Stimulated activated CD8-positive, alpha-beta memory T cell treated with anti-CD3 and anti-CD28 coated beads, Interleukin-7, amount 100 ng/mL, for 48 hours (primary cell): ENCODE measurements around the gene CFDP1.

Experiments used
- DNase-seq, 2 donors: peaks; one replicate each; pipeline ENCODE4 v3.0.0-alpha.2; 2020; ENCODE audit warnings: low read depth in 1 of 2; ENCODE audit errors: extremely low read depth in 1 of 2

CFDP1 gene

DNA sequence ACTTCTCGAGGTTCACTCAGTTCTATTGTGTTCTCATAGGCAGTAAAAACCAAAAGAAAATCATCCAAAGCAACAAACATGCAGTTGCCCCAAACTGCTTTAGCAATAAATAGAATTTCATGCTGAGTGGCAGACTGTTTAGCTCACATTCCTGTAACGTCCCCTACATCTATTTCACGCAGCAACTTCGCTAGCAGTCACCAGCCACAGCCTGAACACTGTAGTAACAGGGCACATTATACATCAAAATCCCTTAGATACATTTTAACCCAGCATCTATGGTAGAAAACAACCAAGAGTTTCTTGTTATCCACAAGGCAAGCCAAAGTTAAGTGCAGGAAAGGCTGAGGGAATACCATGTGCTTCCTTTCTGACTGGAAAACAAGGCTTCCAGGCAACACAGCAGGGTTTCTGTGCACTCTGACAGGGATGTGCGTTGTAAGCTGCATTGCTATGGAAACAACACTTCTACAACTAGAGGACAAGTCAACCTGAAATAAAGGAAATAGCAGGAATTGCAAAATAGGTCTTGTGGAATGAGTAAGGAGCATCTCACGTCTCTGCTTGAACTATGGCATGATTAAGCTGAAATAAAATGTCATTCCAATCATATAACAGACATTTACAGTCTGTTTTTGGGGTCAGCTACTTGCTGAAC lies 55.4 kb downstream of the CFDP1 start:
- DNase-seq, result no peak

DNA sequence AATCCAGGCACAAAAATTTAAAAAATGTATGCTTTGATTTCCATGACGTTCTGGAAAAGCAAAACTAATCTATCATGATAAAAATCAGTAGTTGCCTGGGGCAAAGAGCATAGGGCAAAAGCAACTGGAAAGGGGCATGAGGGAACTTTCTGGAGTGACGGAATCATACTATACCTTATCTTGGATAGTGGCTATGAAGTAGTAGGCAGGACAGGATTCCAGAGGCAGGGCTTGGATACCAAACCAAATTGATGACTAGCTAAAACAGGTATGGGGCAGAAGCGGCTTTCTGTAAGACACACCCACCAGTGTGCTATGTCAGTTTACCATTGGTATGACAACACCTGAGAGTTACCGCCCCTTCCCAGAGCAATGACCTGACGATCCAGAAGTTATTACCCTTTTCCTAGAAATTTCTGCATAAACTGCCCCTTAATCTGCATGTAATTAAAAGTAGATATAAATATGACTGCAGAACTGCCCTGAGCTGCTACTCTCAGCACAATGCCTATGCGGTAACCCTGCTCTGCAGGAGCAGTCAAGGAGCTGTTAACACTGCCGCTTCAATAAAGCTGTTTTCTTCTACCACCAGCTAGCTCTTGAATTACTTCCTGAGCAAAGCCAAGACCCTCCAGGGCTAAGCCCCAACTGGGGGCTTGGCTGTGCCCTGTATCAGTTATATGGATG lies 56.7 kb downstream of the CFDP1 start:
- DNase-seq, result no peak

DNA sequence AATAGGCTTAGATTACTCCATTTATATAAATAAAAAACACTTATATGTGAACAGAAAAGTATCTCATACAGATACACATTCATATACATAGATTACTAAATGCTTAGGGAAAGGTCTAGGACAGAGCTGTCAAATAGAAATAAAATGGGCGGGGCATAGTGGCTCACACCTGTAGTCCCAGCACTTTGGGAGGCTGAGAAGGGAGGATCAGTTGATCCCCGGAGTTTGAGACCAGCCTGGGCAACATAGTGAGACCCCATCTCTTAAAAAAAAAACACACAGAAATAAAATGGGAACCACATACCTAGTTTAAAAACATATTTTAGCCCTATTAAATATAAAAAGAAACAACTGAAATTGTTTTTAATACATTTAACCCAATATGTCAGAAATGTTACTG lies 58.9 kb downstream of the CFDP1 start:
- DNase-seq, result no peak

DNA sequence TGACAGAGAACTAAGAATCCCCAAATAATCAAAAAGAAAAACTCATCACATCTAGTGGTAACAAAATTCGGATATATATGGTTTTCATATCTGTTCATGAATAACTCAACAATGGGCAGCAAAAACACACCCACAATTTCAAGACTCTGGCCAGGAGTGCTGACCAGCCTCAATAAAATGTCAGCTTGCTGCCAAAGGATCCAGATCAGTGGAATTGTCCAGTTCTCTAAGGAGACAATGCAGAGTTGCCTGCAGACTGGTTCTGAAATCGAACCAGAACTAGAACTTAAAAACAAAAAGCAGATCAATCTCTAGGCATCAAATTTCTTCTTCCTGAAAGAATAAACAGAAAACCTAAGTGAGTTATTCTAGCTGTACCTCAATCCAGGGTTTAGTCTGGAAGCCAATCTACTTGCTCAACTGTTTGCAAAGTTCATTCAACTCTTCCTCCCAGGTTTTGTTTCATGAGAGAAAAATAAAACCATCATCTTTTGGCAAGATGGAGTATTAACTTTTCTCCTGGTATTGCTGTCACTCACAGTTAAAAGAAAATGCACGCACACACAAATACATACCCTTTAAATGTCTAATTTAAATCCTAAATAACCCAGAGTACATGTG lies 61.0 kb downstream of the CFDP1 start:
- no peak for DNase-seq

DNA sequence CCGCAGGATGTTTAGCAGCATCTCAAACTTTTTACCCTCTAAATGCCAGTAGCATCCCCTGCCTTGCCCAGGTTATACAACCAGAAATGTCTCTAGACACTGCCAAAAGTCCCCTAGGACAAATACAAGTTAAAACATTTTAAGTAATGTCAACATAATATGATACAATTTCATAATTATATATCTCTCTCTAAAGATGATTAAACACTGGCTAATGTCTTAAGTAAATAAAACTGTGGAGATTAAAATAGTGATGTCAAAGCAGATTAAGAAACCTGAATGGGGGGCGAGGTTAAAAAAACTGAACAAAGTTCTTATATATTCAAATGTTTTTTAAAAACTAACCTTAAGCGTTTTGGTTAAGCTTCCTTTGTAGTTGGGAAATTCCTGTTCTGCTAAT lies 62.1 kb downstream of the CFDP1 start:
- DNase-seq, result no peak

DNA sequence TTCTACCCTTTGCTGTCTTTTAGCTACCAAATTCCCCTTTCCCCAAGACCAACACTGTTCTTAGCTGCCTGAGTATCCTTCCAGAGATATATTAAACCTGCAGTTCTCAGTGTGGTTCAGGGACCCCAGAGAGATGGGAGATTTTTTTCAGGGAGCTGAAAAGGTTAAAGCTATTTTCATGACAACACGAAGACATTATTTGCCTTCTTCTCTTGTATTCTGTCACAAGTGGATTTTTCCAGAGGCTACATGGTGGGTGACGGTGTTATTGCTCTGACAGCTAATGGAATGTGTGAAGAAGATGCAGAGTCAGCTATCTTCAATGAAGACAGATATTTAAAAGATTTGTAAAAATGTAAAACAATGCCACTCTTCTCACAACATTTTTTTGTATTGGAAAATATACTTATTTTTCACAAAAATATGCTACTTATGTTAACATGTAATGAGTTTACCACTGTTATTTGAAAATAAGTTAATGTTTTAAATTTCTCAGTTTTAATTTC lies 69.0 kb downstream of the CFDP1 start:
- DNase-seq, result no peak

DNA sequence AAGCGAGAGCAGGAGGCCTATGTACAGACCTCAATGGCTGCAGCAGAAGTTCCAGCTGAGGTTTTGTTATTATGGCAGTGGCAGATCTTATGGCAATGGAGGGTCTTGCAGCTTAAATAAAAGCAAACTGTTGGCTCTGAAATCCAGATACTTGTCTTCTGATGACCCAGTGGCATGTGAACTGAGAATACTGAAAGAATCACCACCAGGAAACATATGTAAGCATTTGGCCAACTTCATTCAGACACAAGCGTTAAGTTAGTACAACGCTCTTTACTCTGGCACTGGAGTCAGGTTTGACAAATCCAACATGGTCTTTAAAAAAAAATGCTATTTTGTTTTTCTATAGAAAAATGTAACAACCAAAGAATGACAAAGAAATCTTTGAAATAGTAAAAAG lies 70.5 kb downstream of the CFDP1 start:
- no peak for DNase-seq

DNA sequence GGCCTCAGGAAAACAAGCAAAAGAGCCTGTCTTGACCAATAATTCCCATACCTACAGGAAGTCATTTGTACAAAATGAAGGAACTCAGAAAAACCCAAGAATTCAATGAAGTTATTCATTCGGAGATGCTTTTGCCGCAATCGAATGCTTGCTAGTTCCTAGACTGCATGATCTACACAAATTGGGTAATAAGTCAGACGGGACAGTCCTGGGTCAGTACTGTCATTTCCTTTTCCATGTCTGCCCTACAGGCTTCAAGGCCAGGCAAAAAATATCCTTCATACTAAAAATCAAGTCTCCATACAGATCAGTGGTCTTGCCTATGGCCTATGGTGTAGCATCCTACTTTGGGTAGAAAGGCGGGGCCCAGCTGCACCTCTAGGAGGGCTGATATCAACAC lies 71.4 kb downstream of the CFDP1 start:
- no peak for DNase-seq

DNA sequence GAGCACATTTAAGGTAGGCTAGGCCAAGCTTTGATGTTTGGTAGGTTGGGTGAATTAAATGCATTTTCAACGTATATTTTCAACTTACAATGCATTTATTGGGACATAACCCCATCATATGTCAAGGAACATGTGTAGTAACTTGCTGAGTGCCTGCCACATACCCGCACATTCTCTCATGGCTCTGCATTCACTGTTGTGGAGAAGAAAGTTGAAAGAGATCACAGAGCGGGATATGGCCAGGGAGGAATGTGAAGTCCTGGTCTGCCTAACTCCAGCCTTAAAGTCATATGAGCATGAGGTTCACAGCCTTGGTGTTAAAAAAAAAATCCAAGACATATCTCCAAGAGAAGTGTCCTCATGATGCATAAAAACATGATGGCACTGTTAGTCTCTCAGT lies 79.1 kb downstream of the CFDP1 start:
- no peak for DNase-seq

DNA sequence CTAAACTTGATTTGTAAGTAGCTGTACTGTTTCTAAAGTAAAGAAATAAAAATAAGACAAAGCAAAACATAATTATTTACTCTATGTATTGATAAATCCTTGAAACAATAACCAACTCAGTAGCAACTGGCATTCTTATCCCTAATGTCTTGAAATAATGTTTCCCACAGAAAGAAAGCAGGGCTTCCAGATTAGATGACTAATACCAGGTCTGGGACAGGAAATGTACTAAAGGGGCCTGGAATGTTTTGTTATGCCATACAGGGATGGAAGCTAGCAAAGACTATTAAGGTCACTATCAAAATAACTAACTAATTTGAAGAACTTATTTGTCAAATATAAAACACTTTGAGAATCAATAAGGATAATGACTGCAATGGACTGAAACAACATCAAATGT lies 82.1 kb downstream of the CFDP1 start:
- DNase-seq, result no peak

DNA sequence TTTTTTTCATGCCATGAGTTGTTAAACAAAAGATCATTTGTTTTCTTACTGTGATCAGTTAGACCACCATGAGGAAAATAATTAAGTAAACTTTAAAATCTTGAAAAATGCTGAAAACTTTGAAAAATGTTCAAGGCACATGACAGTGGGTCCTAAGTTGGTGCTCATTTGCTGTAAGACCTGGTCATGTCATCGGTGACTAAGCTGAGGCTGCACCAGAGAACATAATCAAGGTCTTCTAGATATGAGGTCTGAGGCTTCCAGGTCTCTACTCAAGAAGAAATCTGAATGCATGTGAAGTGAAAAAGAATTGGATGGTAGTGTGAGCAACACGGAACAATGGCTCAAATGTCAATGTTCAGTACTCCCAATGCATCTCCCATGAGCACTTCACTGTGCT lies 87.6 kb downstream of the CFDP1 start:
- DNase-seq, result no peak

DNA sequence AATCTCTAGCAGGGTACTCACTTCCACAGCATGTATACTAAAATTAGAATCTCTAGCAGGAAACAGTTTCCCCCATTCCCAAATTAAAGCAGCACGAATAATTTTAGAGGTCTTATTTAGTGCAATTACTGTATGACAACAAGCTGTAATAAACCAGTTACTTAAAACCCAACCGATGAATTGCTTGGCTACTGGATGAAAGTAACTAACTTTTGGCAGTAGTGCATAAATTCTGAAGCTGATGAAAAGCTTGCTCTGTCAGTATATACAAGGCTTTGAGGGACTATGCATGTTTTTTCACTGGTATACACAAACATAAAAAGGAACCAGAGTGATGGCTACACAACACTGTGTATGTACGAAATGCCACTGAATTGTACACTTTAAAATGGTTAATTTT lies 89.4 kb downstream of the CFDP1 start:
- DNase-seq, result no peak

DNA sequence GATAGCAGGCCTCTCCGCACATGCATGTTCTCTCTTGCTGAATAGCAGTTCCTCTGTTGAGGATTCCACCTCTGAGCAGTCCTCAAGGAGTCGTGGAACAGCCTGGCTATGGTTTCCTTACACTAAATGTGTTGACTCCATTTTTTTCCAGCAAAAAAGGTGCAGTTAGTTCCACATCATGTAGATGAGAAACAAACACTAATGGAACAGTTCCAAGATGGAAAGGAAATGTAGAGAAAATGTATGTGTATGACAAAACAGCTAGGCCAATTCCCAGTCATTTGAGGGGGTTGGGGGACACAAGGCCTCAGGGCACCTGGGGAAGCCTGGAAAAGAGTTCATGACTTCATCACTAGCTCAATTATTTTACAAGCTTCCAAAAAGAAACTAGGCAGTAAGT lies 90.0 kb downstream of the CFDP1 start:
- no peak for DNase-seq

DNA sequence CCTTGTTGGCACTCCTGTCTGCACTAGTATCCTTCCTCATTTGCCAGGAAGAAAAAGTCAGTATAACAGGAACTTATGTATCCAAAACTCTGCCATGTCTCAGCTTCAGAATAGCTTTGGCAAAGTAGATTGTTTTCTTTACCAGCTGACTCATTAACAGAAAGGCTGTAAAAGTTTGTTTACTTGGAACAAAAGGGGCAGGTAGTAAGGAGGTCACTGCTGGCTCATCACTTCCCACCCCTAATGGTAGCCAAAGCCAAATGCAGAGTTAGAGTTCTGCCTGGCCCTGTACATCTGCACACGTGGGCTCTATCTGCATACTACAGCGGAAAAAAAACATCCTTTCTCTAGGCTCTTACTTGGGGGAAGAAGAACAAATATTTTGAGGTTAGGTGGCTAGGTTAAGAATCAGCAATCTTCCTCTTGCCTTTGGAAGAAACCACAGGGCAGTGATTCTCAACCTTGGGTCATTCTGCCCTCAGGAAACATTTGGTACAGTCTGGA lies 90.9 kb downstream of the CFDP1 start:
- no peak for DNase-seq

DNA sequence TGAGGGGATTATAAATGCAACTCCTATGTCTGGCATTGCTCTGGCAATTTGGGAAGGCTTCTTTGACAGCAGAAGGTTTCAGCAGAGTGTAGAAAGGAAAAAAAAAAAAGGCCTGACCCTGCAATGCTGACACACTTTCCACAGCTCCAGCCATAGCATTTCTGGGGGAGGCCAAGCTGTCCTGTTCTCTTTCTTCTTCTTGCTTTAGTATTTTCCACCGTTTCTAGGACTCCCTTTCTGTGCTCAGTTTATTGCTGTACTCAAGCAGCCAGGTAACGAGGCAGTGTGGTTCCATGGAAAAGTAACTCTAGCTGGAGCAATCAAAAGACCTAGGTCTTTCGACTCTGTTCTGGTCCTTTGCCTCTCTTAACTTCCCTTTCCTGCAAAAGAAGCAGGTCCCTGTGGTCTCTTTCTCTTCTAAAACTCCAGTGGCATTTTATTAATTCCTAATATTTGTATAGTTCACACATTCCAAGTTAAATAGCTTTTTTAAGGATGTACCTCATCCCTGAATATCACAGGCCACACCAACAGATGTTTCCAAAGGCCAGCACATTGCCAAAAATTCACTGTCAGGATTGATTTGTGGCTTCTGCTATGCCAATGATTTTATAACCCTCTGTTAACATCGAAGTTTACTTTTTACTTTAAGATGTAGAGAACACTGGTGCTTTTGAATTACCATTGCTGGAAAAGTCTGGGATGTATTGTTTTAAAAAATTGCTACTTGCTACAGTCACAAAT lies 91.6 kb downstream of the CFDP1 start:
- no peak for DNase-seq

DNA sequence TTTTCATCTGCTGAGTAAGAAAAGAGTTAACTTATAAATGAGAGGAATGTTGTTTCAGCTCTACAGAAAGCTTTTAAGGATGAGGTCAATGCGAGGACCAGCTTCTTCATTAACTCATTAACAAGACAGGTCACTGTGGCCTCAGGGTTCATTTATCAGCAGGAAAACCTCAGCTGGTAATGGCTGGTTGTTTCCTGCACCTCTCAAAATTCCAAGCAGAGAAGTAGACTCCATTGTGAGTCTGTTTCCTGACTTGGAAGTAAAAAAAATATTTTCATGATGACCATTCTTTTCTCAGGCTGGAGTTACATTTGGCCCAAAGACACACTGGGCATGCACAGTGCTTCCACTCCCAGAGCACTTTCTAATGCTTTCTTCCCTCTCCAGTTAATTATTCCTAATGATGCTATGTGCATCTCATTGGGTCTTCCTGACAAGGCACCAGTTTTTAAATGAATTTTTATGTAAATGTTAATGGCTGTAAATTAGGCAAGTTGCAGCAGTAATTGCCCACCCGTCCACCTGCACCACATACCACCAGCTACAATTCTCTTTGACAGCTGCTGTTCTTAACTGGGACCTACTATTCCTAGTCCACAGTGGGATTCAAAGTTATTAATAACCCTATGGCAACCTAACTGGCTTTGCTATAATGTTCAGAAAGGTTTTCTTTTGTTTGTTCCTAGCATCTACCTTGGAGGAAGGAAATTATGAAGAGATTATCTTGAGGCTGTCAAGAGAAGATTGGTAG lies 92.4 kb downstream of the CFDP1 start:
- no peak for DNase-seq

DNA sequence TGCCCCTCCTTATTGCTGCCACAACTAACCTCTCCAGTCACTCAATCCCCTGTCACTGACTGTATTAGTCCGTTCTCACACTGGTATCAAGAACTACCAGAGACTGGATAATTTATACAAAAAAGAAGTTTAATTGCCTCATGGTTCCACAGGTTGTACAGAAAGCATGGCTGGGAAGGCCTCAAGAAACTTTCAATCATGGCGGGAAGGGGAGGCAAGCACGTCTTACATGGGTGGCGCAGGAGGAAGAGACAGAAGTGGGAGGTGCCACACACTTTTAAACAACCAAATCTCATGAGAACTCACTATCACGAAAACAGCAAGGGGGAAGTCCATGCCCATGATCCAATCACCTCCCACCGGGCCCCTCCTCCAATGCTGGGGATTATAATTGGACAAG lies 95.9 kb downstream of the CFDP1 start:
- DNase-seq, result no peak

DNA sequence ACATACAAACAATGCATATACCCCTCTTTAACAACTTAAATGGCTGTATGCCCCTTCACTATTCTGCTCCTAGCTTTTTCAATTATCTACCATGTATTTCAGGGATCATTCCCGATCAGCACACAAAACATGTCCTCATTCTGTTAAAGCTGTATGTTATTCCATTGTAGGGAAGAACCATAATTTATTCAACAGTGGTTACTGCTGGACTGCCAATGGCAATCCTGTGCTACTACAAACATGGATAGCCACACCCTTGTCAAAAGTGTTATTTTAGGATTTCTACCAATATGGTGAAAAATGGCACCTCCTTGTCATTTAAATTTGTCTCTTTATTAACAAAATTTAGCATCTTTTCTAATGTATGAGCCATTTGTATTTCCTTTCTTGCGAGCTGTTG lies 96.8 kb downstream of the CFDP1 start:
- no peak for DNase-seq

DNA sequence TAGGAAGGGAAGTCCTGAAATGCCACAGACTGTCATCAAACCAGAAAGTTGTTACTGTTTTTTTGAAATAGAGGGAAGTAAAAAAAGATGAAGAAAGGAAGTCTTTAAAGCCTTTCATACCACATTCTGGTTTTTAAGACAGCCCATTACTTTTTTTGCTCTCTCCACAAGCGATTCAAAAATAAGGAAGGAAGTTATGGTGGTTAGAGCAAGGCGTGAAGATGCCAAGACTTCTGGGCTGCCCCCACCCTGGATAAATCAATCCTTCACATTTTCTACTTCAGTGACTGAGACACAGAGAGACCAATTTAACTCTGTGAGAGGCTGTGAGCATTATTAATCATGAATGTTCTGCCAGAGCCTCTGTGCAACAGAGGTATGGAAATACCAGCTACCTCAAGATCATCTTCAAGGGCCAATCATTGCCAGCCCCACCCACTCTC lies 99.6 kb downstream of the CFDP1 start:
- DNase-seq, result no peak

DNA sequence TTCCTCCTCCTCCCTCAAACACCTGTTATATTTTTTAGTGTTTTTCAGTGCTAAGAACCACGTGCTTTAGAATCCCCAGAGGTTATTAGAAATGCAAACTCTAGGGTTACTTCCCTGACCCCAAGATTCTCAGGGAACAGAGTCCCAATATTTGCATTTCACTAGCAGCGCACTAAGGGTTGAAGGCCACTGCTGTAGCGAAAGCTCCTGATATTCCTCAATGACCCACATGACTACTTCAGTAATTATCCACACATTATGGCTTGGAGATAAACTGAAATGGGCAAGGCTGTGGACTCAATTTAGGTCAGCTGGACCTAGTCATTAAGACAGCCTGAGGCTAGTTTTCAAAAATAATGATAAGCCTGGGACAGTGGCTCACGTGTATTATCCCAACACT lies 103.4 kb downstream of the CFDP1 start:
- no peak for DNase-seq

DNA sequence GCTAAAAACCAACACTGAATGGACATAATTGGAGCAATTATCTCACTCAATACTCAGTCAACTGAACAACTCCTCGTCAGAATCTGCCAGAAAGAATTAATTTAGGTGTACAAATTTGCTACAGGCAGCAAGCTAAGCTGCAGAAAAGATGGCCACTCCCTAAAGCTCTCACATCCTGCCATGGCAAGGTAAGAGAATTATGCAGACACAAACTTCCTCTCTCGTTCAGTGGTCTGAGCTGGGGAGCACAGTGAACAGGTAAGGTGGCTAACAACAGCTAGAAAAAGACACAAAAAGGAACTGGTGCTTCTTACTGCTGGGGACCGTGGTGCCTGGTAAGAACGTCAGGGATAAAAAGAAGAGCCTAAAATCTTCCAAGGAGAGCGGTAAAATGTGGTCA lies 107.0 kb downstream of the CFDP1 start:
- no peak for DNase-seq
